ENCODE measurements around the gene TMEM9B.

GRCh38 chr11:9001736-9002135 is 37.5 kb upstream of the TMEM9B start:
- TF ChIP-seq CTCF (IDR thresholded peaks at IDR 0.05), result no peak
- no peak for TF ChIP-seq POLR2A (IDR thresholded peaks at IDR 0.05)
